GM11168 (cell line): ENCODE data around the gene NPB.

ENCODE experiments used
- in situ Hi-C: fragments of 300-500 bp; cut with MboI; formaldehyde crosslinking; loops from one replicate; pipeline ENCODE4 v1.12.0; 2022; ENCODE audit warnings: low sequenced_read_pairs; ENCODE audit not compliant: unreplicated experiment

The NPB gene

DNA sequence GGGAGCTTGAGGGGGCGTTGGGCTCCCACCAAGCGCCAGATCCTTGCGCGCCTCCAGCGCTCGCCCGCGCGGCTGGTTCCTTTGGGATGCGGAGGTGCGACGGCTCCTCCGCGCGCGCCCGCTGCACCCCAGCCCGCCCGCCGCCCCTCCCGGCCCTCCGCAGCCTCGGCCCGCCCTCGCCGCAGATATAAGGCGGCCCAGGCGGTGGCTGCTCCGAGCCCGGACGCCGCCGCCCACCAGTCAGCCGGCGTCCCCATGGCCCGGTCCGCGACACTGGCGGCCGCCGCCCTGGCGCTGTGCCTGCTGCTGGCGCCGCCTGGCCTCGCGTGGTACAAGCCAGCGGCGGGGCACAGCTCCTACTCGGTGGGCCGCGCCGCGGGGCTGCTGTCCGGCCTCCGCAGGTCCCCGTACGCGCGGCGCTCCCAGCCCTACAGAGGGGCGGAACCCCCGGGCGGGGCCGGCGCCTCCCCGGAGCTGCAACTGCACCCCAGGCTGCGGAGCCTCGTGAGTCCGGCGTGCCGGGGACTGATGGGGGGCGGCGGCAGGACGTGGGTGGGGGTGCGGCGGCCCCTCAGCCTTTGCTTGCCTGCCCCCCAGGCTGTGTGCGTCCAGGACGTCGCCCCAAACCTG is at the start of gene NPB:
TSS of gene NPB (plus strand) at position 216 of the 630 bp plus-strand sequence. CDS start at position 256, 40 bp downstream.
- in situ Hi-C loops = no loop called here

DNA sequence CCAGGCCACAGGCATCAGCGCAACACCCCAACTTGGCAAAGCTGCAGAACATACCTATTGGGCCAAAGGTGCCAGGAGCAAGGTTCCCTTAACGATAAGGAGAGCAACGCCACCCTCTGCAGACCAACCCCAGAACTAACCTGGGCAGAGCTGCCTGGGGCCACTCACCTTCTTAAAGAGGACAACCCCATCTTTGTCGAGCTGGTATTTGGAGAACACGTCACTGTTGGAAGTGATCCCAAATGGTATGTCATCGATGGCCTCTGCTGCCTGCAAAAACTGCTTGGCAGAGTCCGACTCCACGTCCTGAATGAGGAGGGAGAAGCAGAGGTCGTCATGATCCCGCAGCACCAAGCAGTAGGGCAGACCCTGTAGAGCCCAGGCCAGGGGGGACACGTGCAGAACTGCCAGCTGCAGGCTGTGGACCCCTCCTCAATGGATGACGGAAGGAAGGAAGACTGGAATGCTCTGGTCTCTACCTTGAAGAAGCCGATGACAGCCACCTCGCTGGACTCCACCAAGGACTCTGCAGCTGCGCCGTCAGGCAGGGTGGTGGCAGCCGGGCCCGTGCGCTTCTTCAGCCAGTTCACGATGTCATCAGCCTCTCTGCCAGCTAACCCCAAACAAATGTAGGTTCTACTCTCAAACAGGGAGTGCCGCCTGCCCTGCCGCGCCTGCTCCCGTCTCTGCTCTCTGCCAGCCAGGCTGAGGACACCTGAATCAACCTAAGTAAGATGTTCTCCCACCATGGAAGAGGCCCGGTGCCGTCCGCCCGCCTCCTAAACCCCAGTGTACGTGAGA is 46.9 kb upstream of the NPB start:
- in situ Hi-C loops = no loop called here

DNA sequence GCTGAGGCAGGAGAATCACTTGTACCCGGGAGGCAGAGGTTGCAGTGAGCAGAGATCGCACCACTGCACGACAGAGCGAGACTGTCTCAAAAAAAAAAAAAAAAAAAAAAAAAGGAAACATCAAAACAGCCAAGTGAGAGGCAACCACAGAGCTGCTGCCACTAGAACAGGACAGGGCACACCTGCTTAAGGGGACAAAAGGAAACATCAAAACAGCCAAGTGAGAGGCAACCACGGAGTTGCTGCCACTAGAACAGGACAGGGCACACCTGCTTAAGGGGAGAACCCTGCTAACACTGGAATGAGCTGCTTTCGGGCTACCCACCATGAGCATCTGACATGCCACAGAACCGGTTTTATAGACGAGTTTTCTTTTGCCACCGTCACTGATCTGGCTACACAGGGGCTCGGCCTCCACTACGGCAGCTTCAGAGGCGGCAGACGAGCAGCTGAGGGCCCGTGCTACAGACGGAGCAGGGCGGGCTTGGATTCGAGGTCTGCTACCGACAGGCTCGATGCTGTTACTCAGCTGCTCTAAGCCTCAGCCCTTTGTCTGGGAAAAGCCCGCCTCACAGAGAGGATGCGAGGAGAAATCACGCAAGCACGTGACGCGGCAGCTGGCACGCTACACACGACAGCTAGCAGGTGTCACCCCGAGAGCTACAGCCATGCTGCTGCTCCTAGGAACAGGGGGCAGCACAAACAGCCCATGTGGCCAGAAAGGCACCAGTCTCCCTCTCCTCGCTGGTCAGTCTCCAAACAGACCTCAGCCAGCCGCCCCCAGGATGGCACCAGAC is 43.7 kb upstream of the NPB start:
- in situ Hi-C loops = no loop called here

DNA sequence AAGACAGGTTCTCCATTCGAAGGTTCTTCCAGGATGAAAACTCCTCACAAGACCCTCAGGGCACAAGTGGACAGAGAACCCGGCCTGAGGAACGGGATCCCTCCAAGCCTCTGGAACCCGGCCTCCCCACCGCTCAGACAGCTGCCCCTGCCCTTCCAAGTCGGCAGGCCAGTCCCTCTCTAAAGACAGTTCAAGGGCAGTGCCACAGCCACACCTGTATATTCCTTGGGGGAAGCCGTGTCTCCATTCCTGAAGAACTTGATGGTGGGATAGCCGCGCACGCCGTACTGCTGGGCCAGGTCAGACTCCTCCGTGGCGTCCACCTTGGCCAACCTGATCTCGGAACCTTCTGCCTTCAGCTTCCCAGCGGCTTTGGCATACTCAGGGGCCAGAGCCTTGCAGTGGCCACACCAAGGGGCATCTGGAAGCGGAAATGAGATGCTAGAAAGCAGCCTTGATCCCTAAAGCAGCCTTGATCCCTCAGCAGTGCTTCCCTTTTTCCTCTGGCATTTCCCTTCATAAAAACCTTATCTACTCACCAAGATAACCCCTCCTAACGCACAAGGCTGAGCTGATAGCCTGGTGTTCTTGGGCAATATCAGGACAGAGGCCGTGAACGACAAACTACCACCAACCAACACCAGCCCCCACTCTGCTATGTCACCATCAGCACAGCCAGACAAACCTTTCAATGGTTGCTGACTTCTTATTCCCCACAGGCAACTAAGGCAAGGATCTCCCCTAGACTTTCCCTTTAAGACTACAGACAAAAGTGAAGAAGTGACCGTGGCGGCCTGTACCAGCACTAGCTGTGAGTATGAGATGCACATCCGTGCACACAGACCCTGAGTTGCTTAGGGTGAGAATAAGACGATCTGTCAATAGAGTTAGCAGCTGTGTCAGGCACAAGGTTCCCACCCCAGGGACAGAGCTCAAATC is 42.8 kb upstream of the NPB start:
- in situ Hi-C loops = no loop called here

DNA sequence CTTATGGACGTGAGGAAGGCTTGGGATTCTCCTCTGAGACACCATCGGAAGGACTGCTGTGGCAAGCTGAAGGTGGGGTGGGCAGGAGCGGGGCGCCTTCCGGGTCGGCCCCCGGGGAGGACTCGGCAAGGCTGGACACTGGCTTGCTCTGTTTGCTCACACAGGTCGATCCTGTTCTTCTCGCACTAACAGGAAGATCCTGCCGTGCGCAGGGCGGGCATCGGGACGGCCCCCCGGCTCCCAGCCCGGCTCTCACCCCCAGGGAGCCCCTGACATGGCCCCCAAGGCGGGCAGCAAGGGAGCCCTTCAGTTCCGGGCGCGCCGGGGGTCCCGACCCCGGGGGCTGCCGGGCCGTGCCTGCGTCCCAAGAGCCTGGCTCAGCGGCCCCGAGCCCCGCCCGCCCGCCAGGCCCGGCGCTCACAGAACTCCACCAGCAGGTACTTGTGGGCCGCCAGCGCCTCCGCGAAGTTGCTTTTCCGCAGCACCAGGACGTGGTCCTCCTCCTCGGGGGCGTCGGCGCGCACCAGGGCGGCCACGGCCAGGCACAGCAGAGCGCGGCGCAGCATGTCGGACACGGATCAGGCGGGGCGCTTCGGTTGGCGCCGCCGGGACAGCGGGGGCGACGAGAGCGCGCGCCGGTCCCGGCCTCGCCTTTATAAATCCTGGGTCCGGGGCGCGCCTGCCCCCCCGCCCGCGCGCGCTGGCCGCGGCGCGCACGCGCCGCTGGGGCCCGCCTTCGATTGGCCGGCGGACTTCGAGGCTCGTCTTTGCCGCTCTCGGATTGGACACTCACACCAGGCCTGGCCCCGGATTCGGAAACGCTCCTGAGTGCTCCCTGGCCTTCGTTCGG is 41.9 kb upstream of the NPB start, which contains the start of gene P4HB:
TSS of gene P4HB (minus strand) at position 630 of the 850 bp plus-strand sequence. CDS start at position 566, 64 bp downstream.
- in situ Hi-C loops = no loop called here

DNA sequence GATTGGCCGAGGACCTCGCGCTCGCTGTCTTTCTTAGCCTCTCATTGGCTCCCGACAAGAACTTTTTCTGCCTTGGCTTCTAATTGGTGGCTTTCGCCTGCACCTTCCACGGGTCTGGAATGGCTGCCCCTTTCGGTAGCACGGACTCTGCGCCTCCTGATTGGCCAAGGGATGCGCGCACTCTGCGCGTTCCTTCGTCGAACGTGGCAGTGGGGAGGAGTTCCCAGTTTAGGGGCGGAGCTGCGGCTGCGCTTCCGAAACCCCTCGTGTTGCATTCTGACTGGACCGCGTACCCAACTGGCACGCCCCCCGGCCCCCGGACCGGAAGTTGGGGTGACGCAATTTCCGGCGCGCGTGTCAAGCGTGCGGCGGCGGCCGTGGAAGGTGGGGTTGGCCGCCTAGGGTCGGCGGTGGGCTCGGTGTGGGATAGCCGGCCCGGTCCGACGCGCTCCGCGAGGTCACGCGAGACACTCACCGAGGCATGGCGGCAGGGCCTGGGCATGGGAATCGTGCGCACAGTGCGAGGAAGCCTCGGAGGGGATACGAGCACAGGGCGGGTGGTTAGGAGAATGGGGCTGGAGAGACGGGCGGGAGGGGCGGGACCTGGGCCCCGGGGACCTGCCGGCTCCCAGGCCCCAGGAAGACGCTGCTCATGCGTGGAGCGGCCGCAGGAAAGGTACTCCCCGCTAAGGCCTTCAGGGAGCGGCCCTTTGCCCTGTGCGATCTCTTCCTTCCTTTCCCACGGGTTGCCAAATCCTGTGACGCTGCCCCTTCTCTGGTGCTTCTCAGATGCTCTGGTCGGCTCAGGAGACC is 41.1 kb upstream of the NPB start:
- in situ Hi-C loops = no loop called here

DNA sequence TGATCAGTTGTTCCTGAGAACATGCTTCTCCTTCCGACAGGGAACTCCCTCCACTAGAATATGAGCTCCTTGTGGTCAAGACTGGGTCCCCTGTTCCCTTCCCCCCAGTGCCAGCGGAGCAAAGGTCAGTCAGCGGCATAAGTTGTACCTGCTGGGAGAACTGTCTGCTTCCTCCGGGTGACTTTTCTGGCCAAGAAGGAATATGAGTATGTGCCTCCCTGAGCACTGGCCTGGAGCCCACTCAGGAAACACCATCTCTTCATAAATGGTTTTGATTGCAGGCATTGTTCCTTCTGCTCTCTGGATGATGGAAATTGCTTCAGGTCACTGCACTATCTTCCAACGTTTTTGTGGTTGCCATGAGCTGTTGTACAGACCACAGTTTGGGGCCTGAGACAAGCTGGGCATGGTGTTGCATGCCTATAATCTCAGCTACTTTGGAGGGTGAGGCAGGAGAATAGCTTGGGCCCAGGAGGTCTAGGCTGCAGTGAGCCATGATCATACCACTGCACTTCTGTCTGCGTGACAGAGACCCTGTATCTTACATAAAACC is 38.8 kb upstream of the NPB start:
- in situ Hi-C loops = no loop called here

DNA sequence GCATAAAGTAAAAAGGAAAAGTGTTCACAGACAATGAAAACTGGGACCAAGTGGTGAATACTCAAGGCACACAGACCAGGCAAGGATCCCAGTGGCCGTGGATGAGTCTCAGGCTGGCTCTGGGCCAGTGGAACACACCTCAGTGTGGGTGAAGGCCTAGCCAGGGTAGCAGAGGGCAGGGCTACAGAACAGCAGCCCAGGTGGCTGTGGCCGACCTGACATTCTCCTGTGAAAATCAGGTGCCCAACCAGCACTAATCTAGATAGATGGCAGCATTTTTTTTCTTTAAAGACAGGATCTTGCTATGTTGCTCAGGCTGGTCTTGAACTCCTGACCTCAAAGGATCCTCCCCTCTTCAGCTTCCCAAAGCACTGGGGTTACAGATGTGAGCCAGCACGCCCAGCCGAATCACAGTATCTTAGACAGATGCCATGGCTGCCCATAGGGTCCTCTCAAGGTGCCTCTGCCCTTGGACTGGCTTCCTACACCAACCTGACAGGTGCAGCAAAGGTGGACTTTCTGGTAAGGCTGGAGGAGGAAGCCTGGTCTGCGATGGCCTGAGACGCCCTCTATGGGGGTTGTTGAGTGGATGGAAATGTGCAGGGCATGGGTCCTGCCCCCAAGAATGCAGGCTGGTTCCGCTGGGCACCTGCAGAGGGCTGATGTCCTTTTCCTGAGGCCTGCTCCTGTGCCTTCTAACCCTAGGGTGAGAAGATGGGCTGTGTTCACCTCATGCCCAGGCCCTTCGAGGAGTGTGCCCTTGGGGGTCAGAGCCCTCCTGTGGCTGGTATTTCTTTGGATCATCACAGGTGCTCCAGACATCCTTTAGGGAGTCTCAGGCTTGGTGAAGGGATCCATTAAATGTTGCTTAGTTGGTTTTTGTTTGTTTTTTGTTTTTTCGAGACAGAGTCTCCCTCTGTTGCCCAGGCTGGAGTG is 37.9 kb upstream of the NPB start:
- in situ Hi-C loops = no loop called here

DNA sequence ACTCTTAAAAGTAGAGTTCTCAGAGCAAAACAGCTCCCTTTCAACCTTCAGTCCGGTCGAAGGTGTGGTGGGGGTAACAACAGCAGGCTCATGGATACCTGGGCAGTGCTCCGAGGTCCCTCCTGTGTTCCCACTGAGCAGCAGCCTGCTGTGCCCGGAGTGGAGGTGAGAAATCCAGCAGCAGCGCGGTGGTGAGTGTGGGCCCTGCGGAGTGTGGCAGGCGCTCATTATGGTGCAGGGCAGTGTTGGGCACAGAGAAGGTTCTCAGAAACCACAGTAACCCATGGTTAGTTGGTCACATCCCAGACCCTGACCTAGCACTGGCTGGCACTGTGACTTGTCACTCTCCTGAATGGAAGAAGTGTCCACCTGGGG is 36.7 kb upstream of the NPB start:
- in situ Hi-C loops = no loop called here

DNA sequence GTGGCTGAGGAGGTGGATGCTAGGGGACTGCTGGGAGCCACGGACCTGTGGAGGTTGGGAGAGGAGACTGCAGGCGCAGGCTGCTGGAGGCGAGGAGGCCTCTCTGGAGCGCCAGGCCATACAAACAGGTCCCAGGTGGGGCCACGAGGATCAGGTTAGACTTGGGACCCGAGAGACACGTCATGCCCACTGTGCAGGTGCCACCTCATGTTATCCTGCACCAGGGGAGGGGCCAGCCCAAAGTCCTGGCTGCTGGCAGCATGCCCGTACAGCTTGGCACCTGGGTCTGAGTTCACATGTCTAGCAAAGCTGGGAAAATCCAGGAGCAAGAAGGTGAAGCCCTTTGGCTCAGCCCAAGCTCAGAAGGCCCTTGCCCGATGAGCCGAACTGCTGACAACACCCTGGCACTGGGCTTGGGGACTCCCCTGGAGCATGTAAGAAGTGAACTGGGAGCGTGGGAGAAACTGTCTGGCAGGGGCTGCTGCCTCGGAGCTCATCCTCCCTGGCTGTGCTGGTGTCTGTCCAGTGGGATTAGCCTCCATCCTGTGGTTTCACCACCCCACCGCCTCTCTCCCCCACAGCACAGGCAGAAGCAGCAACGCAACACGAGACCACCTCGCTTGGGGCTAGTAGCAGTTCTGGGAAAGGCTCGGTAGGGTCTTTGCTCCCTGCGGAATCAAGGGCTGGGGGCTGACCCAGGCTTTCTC is 36.2 kb upstream of the NPB start:
- in situ Hi-C loops = no loop called here

DNA sequence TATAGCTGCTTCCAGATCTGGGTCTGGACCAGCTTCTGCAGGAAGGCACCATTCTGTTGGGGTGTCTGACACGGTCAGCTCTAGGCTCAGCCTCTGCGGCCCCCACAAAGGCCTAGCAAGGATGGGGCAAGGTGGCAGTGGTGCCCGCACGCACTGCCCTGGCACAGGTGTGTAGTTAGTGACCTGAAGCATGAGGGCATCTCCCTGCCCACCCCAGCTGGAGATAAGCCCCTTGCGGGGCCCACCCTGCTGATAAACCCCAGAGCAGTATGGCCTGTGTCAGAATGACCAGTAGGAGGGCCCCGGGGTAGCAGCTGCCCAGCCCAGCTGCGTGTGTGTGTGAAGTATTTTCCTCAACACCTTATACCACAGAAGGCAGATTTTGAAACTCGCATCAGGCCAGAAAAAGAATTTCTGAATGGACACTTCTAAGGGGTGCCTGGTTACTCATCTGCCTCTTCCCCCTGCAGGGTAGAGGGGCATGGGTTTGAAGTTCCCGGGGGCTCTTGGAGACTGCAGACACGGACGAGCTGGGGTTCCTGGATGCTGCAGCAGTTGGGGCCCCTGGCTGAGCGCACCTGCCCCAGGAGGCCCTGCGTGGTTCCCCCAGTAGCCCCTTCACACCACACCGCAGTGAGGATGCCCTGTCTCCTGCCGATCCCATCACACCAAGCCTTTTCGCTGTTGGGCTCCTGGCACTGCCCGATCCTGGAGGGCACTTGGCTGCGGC is 35.4 kb upstream of the NPB start:
- in situ Hi-C loops = no loop called here

DNA sequence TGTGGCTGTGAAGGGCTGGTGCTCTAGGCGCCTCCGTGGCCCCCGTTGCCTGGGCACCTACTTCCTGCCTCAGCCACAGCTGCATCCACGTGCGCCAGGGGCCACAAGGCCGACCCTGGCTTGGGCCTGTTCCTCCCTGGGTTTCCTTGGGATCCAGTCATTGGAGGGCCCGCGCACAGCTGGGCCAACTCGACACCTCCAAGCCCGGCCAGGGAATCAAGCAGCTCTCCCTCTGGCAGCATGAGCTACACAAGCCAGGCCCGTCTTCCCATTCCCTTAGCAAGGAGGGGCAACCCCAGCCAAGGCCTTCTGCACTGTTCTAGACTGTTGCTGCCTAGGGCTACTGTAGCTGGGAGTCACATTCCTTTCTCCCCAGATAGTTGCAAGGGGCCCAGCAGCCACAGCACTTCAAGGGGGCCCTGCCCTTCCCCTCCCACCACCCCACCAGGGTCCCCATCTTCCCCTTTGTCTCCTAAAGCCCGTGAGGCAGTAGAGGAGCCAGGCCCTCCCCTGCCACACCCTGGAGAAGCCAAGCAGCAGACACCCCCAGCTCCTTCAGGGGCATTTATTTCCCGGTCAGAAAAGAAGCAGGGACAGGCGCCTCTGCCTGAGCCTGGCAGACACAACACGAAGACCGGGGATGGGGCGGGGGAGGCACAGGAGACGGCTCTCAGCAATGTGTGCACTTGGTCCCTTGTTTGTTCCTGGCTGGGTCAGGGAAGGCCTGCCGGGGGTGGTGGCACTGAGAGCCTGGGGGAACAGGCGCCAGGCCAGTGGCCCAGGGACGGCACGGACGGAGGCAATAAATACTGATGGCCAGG is 34.7 kb upstream of the NPB start:
- in situ Hi-C loops = no loop called here

DNA sequence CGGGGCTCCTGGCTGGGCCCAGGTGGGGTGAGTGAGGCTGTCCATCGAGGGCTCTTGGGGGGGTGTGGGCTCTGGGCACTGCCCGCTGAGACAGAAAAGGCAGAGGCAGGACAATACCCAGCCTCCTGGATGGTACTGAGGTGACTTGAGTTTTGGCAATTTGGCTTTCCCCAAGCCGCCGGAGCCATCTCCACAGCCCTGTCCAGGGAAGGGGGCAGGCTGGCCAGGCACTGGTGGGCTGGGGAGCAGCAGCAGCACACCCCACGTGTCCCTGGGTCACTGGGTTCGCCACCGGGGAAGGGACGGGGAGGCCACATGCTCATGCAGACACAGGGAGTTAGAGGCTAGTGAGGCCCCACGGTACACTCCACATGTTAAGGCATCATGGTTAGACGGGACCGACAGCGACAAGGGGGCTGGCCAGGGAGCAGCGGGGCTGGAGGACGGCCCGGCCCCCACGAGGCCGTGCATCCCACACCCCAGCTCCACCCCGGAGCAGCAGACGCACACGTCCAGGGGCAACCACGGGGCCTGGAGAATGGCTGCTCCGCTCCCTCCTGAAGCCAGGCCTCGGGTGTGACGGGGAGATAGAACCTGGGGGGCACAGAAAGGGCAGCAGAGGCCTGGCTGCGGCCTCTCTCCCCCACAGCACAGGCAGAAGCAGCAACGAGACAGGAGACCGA is 33.9 kb upstream of the NPB start:
- in situ Hi-C loops = no loop called here

DNA sequence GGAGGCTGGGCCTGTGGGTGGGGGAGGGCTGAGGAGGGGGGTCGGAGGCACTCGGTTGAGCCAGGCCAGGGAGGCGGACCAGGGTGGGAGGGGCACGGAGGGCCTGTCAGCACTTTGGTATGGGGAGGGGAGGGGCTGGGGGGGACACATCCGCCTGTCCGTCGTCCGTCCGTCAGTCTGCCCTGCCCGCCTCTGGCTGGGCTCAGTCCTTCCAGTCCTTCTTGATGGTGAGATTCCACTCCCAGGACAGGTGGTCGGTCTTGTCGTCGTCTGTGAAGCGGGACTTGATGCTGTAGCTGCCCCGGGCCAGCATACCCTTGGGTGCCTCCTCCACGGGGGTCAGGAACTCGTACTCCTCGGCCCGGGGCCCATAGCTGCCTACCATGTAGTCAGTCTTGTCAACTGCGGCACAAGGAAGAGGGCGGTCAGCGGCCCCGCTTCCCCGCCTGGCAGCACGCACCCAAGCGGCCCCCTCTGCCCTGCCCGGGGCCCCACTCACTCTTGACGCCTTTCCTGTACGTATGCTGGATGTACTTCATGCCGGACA is 33.3 kb upstream of the NPB start:
- in situ Hi-C loops = no loop called here
